WTC11 (cell line): ENCODE data around the gene ALKBH1. TPM values are rescaled to one million over a fixed set of nuclear protein-coding genes. Genes with fewer than 3 reads are reported as not detected.
"Not testable (repeated sequence)": the region's sequence is repeated elsewhere in the genome, so short reads cannot be mapped to it uniquely, and the experiment has no call there.

Experiments used
- ATAC-seq: fragments of 200-7000 bp; cut with Tn5 transposase; 2 replicates; pipeline ENCODE4 v1.10.0; 2021; ENCODE audit warnings: mild to moderate bottlenecking, moderate library complexity
- CTCF ChIA-PET: fragments of 300-600 bp; sonication (Branson Sonifier 250); formaldehyde crosslinking; loops from one replicate; lab custom pipeline; 2021; ENCODE audit warnings: antibody characterized with exemption; lab: Charles Lee
- POLR2A ChIA-PET: fragments of 350-600 bp; sonication (Branson Sonifier 250); formaldehyde crosslinking; loops from one replicate; lab custom pipeline; 2021; ENCODE audit warnings: antibody characterized with exemption; lab: Charles Lee
- DNase-seq: peaks from one replicate; pipeline ENCODE4 v3.0.0; 2021; ENCODE audit warnings: low spot score
- H3K27ac Mint-ChIP-seq: 2 replicates; pipeline ENCODE4 v1.8.0; 2021; ENCODE audit warnings: mixed read lengths
- H3K27me3 Mint-ChIP-seq: 2 replicates; pipeline ENCODE4 v1.8.0; 2021; ENCODE audit warnings: low read depth, mild to moderate bottlenecking, moderate library complexity, mixed read lengths
- H3K36me3 Mint-ChIP-seq: 2 replicates; pipeline ENCODE4 v1.8.0; 2021; ENCODE audit warnings: mixed read lengths
- H3K4me1 Mint-ChIP-seq: 2 replicates; pipeline ENCODE4 v1.8.0; 2022; ENCODE audit warnings: mixed read lengths
- H3K4me3 Mint-ChIP-seq: 2 replicates; pipeline ENCODE4 v1.8.0; 2021; ENCODE audit warnings: mild to moderate bottlenecking, moderate library complexity, mixed read lengths
- H3K9me3 Mint-ChIP-seq: 2 replicates; pipeline ENCODE4 v1.8.0; 2021; ENCODE audit warnings: mixed read lengths
- CREB1 ChIP-seq: sonication (generic); formaldehyde crosslinking; IDR thresholded peaks from 2 replicates; pipeline ENCODE4 v1.8.0; 2023; ENCODE audit warnings: mild to moderate bottlenecking, missing genetic modification reagents
- FOXJ3 ChIP-seq: sonication (generic); formaldehyde crosslinking; IDR thresholded peaks from 2 replicates; pipeline ENCODE4 v1.9.0; 2021; ENCODE audit warnings: missing genetic modification reagents, mild to moderate bottlenecking, borderline replicate concordance
- FOXP1 ChIP-seq: sonication (generic); formaldehyde crosslinking; IDR thresholded peaks from 2 replicates; pipeline ENCODE4 v1.8.0; 2022; ENCODE audit warnings: missing genetic modification reagents, mild to moderate bottlenecking, moderate library complexity, borderline replicate concordance
- GABPB1 ChIP-seq: sonication (generic); formaldehyde crosslinking; IDR thresholded peaks from 2 replicates; pipeline ENCODE4 v1.8.1; 2023; ENCODE audit warnings: mild to moderate bottlenecking, missing genetic modification reagents
- KAT7 ChIP-seq: sonication (generic); formaldehyde crosslinking; IDR thresholded peaks from 2 replicates; pipeline ENCODE4 v1.8.1; 2023; ENCODE audit warnings: missing genetic modification reagents, mild to moderate bottlenecking, borderline replicate concordance
- NR1H2 ChIP-seq: sonication (generic); formaldehyde crosslinking; IDR thresholded peaks from 2 replicates; pipeline ENCODE4 v1.9.0; 2021; ENCODE audit warnings: mild to moderate bottlenecking, moderate library complexity, missing genetic modification reagents
- NR2C2 ChIP-seq: sonication (generic); formaldehyde crosslinking; IDR thresholded peaks from 2 replicates; pipeline ENCODE4 v1.8.0; 2022; ENCODE audit warnings: mild to moderate bottlenecking, missing genetic modification reagents
- RELA ChIP-seq: sonication (generic); formaldehyde crosslinking; IDR thresholded peaks from 2 replicates; pipeline ENCODE4 v1.8.1; 2022; ENCODE audit warnings: missing genetic modification reagents, mild to moderate bottlenecking, borderline replicate concordance
- SMAD3 ChIP-seq: sonication (generic); formaldehyde crosslinking; IDR thresholded peaks from 2 replicates; pipeline ENCODE4 v1.8.0; 2022; ENCODE audit warnings: missing genetic modification reagents, mild to moderate bottlenecking, borderline replicate concordance
- ZNF219 ChIP-seq: sonication (generic); formaldehyde crosslinking; IDR thresholded peaks from 2 replicates; pipeline ENCODE4 v1.8.0; 2023; ENCODE audit warnings: missing genetic modification reagents, mild to moderate bottlenecking, borderline replicate concordance
- ZNF263 ChIP-seq: sonication (generic); formaldehyde crosslinking; IDR thresholded peaks from 2 replicates; pipeline ENCODE4 v1.8.1; 2022; ENCODE audit warnings: low read depth, mild to moderate bottlenecking, moderate library complexity, missing genetic modification reagents
- ZNF317 ChIP-seq: sonication (generic); formaldehyde crosslinking; IDR thresholded peaks from 2 replicates; pipeline ENCODE4 v1.8.1; 2023; ENCODE audit warnings: low read depth, mild to moderate bottlenecking, moderate library complexity, missing genetic modification reagents, borderline replicate concordance
- ZNF396 ChIP-seq: fragments of 250-450 bp; sonication (Bioruptor Pico); IDR thresholded peaks from 2 replicates; pipeline ENCODE4 v1.8.0; 2021; ENCODE audit warnings: mild to moderate bottlenecking, moderate library complexity, borderline replicate concordance
- ZNF423 ChIP-seq: fragments of 250-450 bp; sonication (Bioruptor Pico); IDR thresholded peaks from 2 replicates; pipeline ENCODE4 v2.1.2; 2022; ENCODE audit warnings: mild to moderate bottlenecking, moderate library complexity
- total RNA-seq: library from RNA; stranded (reverse); gene quantifications from 3 replicates; pipeline ENCODE4 v1.2.3, GENCODE V29; 2021
- TF ChIP-seq, protein P1 (sequence below): sonication (generic); formaldehyde crosslinking; IDR thresholded peaks from 2 replicates; pipeline ENCODE4 v1.8.0; 2023; ENCODE audit warnings: missing genetic modification reagents
- TF ChIP-seq, protein P2 (sequence below): sonication (generic); formaldehyde crosslinking; IDR thresholded peaks from 2 replicates; pipeline ENCODE4 v1.8.0; 2022; ENCODE audit warnings: mild to moderate bottlenecking, missing genetic modification reagents
- TF ChIP-seq, protein P3 (sequence below): sonication (generic); formaldehyde crosslinking; IDR thresholded peaks from 2 replicates; pipeline ENCODE4 v1.8.0; 2022; ENCODE audit warnings: mild to moderate bottlenecking, missing genetic modification reagents
- TF ChIP-seq, protein P4 (sequence below): sonication (generic); formaldehyde crosslinking; IDR thresholded peaks from 2 replicates; pipeline ENCODE4 v1.8.1; 2022; ENCODE audit warnings: low read depth, mild to moderate bottlenecking, moderate library complexity, missing genetic modification reagents, borderline replicate concordance
- TF ChIP-seq, protein P5 (sequence below): fragments of 250-450 bp; sonication (Bioruptor Pico); IDR thresholded peaks from 2 replicates; pipeline ENCODE4 v1.9.0; 2021; ENCODE audit warnings: mild to moderate bottlenecking
- TF ChIP-seq, protein P6 (sequence below): sonication (generic); formaldehyde crosslinking; IDR thresholded peaks from 2 replicates; pipeline ENCODE4 v1.8.1; 2022; ENCODE audit warnings: low read depth, missing genetic modification reagents, borderline replicate concordance
- TF ChIP-seq, protein P7 (sequence below): fragments of 250-450 bp; sonication (Bioruptor Pico); IDR thresholded peaks from 2 replicates; pipeline ENCODE4 v1.8.0; 2021; ENCODE audit warnings: mild to moderate bottlenecking
- TF ChIP-seq, protein P8 (sequence below): fragments of 250-450 bp; sonication (Bioruptor Pico); conservative IDR thresholded peaks from 2 replicates; pipeline ENCODE4 v1.9.0; 2021; ENCODE audit warnings: mild to moderate bottlenecking

ALKBH1 gene
- total RNA-seq, 1 experiment from 2014 or later = 18.8 TPM

DNA sequence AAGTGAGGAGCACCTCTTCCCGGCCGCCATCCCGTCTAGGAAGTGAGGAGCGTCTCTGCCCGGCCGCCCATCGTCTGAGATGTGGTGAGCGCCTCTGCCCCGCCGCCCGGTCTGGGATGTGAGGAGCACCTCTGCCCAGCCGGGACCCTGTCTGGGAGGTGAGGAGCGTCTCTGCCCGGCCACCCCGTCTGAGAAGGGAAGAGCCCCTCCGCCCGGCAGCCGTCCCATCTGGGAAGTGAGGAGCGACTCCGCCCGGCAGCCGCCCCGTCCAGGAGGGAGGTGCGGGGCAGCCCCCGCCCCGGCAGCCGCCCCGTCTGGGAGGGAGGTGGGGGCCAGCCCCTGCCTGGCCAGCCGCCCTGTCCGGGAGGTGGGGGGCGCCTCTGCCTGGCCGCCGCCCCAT, 39.6 kb upstream of the ALKBH1 start:
- H3K4me3 Mint-ChIP-seq, H3K27me3 Mint-ChIP-seq, ATAC-seq, H3K9me3 Mint-ChIP-seq, POLR2A ChIA-PET, H3K4me1 Mint-ChIP-seq, H3K27ac Mint-ChIP-seq, CTCF ChIA-PET, DNase-seq: not testable (repeated sequence)
- H3K36me3 Mint-ChIP-seq = peaks cover 59% of the 10 kb centered on the region

DNA sequence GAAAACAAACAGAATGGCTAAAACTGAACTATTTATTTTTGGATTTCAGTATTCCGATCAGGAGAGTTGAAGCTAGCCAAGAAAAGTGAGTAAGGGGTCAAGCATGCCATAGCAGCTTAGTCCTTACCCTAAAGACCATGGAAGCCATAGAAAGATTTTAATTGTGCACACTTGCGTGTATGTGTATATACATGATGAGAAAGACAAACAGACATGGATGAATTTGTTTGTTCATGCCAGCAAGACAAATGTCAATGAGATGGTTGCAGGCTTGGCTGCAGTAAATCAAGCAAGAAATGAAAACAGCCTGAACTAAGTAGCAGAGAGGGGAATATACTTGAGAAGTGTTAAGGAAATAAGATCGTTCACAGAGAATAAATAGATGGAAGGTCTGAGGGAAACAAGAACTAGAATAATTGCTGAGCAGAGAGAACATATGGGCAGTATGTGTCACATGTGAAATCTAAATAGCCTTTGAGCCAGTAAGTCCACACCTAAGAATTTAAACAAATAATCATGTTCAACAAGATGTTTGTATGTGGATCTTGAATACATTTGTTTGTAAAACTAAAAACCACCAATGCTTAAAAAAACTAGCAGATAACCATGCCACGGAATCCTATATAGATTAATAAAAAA, 38.4 kb upstream of the ALKBH1 start:
- Mint-ChIP-seq H3K9me3 (peaks cover 7% of the 10 kb centered on the region), H3K4me1 (no peaks in the 10 kb centered on the region), H3K27ac (no peak overlapping the region), H3K27me3 (no peaks in the 10 kb centered on the region), H3K4me3 (no peak overlapping the region), H3K36me3 (peaks cover 56% of the 10 kb centered on the region)
- no peak for ATAC-seq
- TF ChIP-seq ZNF317 (CRISPR knock-in tag) (no peak), ZNF219 (CRISPR knock-in tag) (no peak), KAT7 (no peak), GABPB1 (CRISPR knock-in tag) (no peak), NR2C2 (CRISPR knock-in tag) (no peak), CREB1 (CRISPR knock-in tag) (no peak), FOXP1 (no peak), ZNF263 (CRISPR knock-in tag) (no peak)
- TF ChIP-seq, protein P1, sequence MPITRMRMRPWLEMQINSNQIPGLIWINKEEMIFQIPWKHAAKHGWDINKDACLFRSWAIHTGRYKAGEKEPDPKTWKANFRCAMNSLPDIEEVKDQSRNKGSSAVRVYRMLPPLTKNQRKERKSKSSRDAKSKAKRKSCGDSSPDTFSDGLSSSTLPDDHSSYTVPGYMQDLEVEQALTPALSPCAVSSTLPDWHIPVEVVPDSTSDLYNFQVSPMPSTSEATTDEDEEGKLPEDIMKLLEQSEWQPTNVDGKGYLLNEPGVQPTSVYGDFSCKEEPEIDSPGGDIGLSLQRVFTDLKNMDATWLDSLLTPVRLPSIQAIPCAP (CRISPR knock-in tag) = no peak
- TF ChIP-seq, protein P2, sequence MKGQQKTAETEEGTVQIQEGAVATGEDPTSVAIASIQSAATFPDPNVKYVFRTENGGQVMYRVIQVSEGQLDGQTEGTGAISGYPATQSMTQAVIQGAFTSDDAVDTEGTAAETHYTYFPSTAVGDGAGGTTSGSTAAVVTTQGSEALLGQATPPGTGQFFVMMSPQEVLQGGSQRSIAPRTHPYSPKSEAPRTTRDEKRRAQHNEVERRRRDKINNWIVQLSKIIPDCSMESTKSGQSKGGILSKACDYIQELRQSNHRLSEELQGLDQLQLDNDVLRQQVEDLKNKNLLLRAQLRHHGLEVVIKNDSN (CRISPR knock-in tag) = no peak
- TF ChIP-seq, protein P3, sequence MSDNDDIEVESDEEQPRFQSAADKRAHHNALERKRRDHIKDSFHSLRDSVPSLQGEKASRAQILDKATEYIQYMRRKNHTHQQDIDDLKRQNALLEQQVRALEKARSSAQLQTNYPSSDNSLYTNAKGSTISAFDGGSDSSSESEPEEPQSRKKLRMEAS (CRISPR knock-in tag) = no peak
- TF ChIP-seq, protein P4, sequence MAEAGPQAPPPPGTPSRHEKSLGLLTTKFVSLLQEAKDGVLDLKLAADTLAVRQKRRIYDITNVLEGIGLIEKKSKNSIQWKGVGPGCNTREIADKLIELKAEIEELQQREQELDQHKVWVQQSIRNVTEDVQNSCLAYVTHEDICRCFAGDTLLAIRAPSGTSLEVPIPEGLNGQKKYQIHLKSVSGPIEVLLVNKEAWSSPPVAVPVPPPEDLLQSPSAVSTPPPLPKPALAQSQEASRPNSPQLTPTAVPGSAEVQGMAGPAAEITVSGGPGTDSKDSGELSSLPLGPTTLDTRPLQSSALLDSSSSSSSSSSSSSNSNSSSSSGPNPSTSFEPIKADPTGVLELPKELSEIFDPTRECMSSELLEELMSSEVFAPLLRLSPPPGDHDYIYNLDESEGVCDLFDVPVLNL = no peak
- TF ChIP-seq, protein P5, sequence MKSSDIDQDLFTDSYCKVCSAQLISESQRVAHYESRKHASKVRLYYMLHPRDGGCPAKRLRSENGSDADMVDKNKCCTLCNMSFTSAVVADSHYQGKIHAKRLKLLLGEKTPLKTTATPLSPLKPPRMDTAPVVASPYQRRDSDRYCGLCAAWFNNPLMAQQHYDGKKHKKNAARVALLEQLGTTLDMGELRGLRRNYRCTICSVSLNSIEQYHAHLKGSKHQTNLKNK (CRISPR knock-in tag) = no peak
- TF ChIP-seq, protein P6, sequence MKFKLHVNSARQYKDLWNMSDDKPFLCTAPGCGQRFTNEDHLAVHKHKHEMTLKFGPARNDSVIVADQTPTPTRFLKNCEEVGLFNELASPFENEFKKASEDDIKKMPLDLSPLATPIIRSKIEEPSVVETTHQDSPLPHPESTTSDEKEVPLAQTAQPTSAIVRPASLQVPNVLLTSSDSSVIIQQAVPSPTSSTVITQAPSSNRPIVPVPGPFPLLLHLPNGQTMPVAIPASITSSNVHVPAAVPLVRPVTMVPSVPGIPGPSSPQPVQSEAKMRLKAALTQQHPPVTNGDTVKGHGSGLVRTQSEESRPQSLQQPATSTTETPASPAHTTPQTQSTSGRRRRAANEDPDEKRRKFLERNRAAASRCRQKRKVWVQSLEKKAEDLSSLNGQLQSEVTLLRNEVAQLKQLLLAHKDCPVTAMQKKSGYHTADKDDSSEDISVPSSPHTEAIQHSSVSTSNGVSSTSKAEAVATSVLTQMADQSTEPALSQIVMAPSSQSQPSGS (CRISPR knock-in tag) = no peak
- POLR2A ChIA-PET = no interaction called here
- no peak for DNase-seq
- CTCF ChIA-PET = no interaction called here

DNA sequence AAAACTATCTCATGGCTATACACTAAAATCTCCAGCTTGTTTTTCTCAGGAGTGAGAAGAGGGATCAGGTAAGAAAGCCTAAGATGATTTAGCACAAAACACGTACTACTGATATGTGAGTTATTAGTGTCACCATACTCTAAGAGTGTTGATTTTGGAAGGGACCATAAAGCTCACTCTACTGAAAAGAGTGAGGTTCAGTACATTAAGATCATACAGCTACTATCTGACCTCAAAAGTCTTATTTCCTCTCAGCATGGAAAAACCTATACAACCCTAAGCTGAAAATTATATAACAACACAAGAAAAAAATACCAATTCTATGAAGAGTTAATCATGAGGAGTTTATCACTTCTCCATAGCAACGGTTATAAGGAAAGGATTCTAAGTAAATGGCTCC, 33.6 kb upstream of the ALKBH1 start:
- H3K27me3 Mint-ChIP-seq = no peaks in the 10 kb centered on the region
- POLR2A ChIA-PET = interaction anchor here (0.5 kb wide), 1 partner anchor 209 kb away, joined by 3 read pairs; no protein-coding TSS in a partner anchor
- CTCF ChIA-PET = interaction anchor here (1.1 kb wide), 1 partner anchor 22 kb away, joined by 3 read pairs; no protein-coding TSS in a partner anchor
- H3K36me3 Mint-ChIP-seq = peaks cover 39% of the 10 kb centered on the region
- no peak overlapping the region for H3K27ac Mint-ChIP-seq
- no peaks in the 10 kb centered on the region for H3K9me3 Mint-ChIP-seq
- no peaks in the 10 kb centered on the region for H3K4me1 Mint-ChIP-seq
- H3K4me3 Mint-ChIP-seq = no peak overlapping the region
- ATAC-seq (no peak), DNase-seq (no peak)
- TF ChIP-seq FOXJ3 (CRISPR knock-in tag) = no peak
- no peak for TF ChIP-seq SMAD3 (CRISPR knock-in tag)
- TF ChIP-seq, protein P7, sequence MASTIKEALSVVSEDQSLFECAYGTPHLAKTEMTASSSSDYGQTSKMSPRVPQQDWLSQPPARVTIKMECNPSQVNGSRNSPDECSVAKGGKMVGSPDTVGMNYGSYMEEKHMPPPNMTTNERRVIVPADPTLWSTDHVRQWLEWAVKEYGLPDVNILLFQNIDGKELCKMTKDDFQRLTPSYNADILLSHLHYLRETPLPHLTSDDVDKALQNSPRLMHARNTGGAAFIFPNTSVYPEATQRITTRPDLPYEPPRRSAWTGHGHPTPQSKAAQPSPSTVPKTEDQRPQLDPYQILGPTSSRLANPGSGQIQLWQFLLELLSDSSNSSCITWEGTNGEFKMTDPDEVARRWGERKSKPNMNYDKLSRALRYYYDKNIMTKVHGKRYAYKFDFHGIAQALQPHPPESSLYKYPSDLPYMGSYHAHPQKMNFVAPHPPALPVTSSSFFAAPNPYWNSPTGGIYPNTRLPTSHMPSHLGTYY (CRISPR knock-in tag) = no peak
- no peak for TF ChIP-seq RELA (CRISPR knock-in tag)
- no peak for TF ChIP-seq ZNF396
- no peak for TF ChIP-seq ZNF423 (CRISPR knock-in tag)
- TF ChIP-seq, protein P8, sequence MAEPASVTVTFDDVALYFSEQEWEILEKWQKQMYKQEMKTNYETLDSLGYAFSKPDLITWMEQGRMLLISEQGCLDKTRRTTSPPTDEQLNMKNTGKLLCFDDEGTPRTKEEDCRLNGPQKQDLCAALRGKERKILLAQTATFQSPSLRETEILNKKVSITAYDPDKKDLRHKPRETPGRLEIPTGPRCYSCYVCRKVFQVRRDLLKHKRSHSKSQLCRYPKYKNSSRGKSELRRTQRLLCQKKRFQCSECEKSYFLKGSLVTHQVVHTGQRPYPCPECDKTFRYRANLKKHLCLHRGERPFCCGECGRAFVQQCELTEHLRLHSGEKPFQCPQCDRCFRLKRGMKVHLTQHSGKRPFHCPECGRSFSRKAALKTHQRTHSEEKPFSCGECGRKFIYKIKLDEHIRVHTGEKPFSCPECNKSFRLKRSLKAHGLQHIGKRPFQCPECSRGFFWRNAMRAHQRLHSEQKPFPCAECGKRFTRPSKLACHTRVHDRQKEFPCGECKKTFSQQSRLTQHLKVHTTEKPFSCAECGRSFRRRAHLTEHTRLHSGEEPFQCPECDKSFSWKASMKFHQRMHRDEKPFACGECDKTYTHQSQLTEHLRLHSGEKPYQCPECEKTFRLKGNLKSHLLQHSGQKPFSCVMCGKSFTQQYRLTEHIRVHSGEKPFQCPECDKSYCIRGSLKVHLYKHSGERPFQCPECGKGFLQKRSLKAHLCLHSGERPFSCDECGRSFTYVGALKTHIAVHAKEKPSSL (CRISPR knock-in tag) = no peak
- TF ChIP-seq NR1H2 (CRISPR knock-in tag) = no peak
- no peak for TF ChIP-seq ZNF219 (CRISPR knock-in tag)
